ENCODE measurements around the gene NUP62.

DNA sequence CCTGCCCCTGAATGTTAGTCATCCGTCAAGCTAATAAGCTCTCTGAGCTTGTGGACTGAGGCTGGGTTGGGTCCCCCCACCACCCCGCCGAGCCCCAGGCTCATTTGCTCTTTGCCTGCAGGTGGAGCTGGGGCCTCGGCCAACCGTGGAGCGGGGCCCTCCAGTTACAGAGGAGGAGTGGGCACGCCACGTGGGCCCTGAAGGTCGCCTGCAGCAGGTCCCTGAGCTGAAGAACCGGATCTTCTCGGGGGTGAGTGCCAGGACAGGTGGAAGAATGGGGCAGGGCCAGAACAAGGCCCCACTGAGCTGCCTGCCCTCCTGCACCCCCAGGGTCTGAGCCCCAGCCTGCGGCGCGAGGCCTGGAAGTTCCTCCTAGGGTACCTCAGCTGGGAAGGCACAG, 46.7 kb downstream of the NUP62 start:
- TF ChIP-seq, protein P1, sequence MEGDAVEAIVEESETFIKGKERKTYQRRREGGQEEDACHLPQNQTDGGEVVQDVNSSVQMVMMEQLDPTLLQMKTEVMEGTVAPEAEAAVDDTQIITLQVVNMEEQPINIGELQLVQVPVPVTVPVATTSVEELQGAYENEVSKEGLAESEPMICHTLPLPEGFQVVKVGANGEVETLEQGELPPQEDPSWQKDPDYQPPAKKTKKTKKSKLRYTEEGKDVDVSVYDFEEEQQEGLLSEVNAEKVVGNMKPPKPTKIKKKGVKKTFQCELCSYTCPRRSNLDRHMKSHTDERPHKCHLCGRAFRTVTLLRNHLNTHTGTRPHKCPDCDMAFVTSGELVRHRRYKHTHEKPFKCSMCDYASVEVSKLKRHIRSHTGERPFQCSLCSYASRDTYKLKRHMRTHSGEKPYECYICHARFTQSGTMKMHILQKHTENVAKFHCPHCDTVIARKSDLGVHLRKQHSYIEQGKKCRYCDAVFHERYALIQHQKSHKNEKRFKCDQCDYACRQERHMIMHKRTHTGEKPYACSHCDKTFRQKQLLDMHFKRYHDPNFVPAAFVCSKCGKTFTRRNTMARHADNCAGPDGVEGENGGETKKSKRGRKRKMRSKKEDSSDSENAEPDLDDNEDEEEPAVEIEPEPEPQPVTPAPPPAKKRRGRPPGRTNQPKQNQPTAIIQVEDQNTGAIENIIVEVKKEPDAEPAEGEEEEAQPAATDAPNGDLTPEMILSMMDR (IDR thresholded peaks at IDR 0.05) = no peak
- TF ChIP-seq POLR2A (IDR thresholded peaks at IDR 0.05) = no peak
